Stimulated activated CD8-positive, alpha-beta memory T cell treated with anti-CD3 and anti-CD28 coated beads, Interleukin-7, amount 100 ng/mL, for 1 hour (primary cell): ENCODE measurements around the gene LAPTM5.

Experiments used
- DNase-seq, 2 donors: peaks; one replicate each; pipeline ENCODE4 v3.0.0-alpha.2; 2020; ENCODE audit warnings: low read depth in 2 of 2

LAPTM5 gene

DNA sequence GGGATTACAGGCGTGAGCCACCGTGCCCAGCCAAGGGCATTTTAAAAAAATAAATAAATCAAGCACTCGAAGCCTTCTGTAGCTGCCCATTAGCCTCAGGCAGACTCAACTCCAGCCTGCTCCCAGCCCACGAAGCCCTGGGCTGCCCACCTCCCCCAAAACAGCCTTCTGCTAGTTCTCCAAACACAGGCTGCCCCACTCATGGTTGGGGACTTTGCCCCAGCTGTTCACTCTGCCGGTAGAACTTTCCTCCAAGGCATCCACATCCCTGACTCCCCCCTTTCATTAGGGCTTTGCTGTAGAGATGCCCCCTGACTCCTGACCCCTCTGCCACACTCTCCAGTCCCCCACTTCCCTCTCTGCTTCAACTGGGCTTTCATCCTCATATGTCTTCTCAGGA, 29.7 kb upstream of the LAPTM5 start:
- DNase-seq = no peak

- no peak for DNase-seq
These were observed 28.9 kb upstream of the LAPTM5 start for GRCh38 chr1:30786264-30786991.

GRCh38 chr1:30785714-30786113, 28.1 kb upstream of the LAPTM5 start:
- DNase-seq = no peak

DNA sequence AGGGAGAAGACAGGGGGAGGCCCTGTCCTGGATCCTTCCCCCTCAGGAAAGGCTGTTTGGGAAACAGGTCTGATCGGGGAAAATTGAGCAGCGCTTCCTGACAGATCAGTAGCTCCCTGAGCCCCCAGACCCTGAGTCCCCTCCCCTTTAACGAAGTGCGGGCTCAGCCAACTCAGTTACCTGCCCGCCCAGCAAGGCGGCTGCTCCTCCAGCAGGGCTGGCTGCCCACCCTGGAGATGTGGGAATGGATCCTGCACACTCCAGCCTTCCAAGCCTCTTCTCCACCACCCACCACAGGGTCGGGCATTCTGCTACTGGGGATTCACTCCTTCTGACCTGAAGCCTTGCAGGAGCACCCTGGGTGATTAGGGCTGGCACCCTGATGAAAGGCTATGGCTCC, 27.6 kb upstream of the LAPTM5 start:
- no peak for DNase-seq

GRCh38 chr1:30783256-30783915, 25.8 kb upstream of the LAPTM5 start:
- no peak for DNase-seq

DNA sequence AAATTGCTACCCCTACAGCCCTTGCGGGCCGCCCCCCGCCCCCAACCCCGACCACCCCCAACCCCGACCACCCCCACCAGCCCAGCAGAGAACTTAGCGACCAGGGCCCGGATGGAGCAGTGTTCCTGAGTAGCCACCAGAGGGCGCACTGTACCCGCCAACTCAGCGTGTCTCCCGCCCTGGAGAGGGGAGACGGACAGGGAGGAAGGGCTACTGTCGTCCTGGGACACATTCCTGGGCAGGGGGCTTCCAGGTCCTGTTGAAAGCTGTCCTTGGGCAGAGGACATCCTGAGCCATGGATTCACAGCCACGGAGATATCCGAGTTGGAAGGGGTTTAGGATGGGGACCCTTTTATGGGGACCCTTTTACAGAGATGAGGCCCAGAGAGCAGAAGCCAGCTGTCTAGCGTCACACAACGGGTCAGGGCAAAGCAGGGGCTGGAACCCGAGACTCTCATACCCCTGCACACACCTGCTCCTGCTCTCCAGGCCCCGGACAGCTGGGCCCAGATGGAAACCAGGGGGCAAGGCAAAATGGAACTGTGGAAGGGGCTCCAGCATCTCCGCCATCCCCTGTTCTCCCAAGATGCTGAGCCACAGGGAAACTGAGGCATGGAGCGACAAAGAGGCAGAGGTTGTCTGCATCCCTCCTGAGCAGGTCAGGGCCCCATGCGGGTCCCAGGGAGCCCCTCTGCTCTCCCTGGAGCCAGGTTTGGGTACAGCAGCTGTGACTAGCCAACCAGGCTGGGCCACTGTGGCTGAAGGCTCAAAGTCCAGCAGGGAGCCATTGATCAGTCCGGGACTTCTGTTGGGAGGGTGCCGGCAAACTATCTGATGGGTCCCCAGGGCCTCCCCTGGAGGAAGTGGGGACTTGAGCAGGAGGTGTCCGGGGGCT, 25.0 kb upstream of the LAPTM5 start:
- peak; percentile 48 to 53 for DNase-seq

GRCh38 chr1:30781906-30782305, 24.3 kb upstream of the LAPTM5 start:
- DNase-seq = no peak

GRCh38 chr1:30780409-30780808, 22.8 kb upstream of the LAPTM5 start:
- no peak for DNase-seq

- DNase-seq = peak; percentile 88 to 95
These were observed 21.9 kb upstream of the LAPTM5 start for GRCh38 chr1:30779294-30780071.

DNA sequence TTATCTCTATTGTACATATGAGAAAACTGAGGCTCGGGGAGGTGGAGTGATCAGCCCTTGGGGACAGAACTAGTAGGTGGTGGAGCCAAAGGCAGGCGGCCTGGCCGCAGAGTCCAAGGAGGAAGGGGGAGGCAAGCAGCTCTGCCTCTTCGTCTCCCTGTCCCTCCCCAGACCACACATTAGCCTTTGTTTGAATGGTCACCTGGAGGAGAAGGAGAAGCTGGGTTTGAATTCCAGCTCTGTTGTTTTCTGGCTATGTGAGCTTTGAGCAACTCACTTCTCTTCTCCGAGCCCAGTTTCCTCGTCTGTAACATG, 21.4 kb upstream of the LAPTM5 start:
- DNase-seq = no peak

- no peak for DNase-seq
These were observed 20.8 kb upstream of the LAPTM5 start for GRCh38 chr1:30778154-30778978.

DNA sequence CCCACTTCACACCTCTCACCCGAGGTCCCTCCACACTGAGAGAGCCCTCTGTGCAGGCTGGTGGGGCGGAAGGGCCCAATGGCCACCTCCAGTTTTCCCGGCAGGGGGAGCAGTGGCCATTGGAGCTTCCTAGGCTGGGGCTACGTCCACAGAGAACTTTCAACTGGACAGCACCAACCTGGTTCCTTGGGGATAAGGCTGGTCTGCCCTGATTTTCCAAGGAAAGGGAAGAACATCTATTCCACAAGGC, 20.3 kb upstream of the LAPTM5 start:
- DNase-seq = no peak

GRCh38 chr1:30777060-30777903, 19.7 kb upstream of the LAPTM5 start:
- no peak for DNase-seq

DNA sequence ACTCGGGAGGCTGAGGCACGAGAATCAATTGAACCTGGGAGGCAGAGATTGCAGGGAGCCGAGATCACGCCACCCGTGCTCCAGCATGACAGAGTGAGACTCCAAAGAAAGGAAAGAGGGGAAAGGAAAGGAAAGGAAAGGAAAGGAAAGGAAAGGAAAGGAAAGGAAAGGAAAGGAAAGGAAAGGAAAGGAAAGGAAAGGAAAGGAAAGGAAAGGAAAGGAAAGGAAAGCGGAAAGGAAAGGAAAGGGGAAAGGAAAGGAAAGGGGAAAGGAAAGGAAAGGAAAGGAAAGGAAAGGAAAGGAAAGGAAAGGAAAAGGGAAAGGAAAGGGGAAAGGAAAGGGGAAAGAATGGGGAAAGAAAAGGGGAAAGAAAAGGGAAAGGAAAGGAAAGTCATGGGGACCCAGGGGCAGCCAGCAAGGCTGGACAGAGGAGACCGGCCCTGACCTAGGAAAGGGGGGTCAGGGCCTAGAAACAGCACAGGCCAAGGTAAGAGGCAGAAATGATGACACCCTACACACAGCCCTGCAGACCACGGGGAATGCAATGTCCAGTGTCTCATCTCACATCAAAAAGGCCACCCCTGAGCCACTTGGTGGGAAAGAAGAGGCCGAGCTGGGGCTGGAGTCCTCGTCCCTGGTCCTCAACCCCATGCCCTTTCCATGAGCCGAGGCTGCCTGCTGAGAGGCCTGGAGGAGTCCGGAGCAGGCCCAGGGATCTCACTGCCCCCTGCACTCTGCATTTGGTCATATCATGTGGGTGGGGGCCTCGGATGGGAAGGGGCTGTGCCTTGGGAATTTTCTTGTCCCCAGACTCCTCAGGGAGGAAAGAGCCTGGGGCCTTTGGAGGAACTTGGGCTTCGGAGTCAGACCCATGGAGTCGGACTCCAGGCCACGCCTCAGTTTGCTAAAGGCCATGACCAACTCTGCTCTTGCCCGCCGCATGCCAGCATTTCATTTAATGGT, 18.8 kb upstream of the LAPTM5 start:
- no peak for DNase-seq

DNA sequence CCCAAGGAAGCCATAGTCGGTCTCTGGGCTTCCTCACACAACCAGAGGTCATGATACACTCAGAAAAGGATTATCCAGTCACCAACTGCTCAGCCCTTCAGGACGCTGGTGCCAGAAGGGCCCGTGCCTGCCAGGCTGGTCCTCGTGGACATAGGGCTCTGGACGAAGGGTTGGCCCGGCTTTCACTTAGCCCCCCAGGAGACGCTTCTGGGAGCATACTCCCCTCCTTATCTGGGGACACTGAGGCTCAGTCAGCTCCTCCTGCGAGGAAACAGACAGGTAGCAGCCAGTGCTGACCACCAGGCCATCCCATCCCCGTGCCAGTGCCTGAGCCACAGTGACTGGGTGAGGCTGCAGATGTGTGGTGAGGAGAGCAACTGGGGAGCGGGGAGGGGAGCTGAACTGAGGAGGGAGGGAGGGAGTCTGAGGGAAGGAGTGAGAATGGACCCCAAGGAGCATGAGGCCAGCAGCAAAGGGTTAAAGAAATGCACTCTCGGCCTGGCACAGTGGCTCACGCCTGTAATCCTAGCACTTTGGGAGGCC, 17.9 kb upstream of the LAPTM5 start:
- DNase-seq = no peak

- DNase-seq = no peak
These were observed 17.2 kb upstream of the LAPTM5 start for GRCh38 chr1:30774550-30775432.

GRCh38 chr1:30773722-30774358, 16.3 kb upstream of the LAPTM5 start:
- no peak for DNase-seq
